Panc1 (cell line): Measurements from ENCODE around the gene MTA1. TPM values are rescaled to one million over a fixed set of nuclear protein-coding genes. Genes with fewer than 3 reads are reported as not detected.
A peak's percentile ranks its signal among the peaks of the same experiment; 100 is the strongest.

ENCODE experiments used
- ATAC-seq: fragments of 200-7000 bp; cut with Tn5 transposase; 2 replicates; pipeline ENCODE4 v1.9.1; 2020; ENCODE audit warnings: mild to moderate bottlenecking, moderate library complexity
- BruUV-seq: library from RNA; stranded (reverse); fragments of 400-500 nt; replicated peaks from 2 replicates; lab custom pipeline; 2021; lab: Mats Ljungman, UMichigan
- CTCF ChIA-PET: fragments of 300-600 bp; sonication (Branson Sonifier 250); formaldehyde crosslinking; loops from one replicate; lab custom pipeline; 2022; ENCODE audit warnings: antibody characterized with exemption; lab: Charles Lee
- POLR2A ChIA-PET: fragments of 300-600 bp; sonication (Branson Sonifier 250); formaldehyde crosslinking; loops from one replicate; lab custom pipeline; 2022; ENCODE audit warnings: antibody characterized with exemption; lab: Charles Lee
- DNase-seq: peaks from one replicate; pipeline ENCODE4 v3.0.0-alpha.2; 2010; ENCODE audit warnings: low read depth, low spot score
- H3K27ac ChIP-seq: 2 replicates; pipeline ENCODE4 v1.5.1; 2011; ENCODE audit warnings: mild to moderate bottlenecking, low read length, inconsistent platforms
- H3K27me3 ChIP-seq: fragments of 200-500 bp; sonication (Bioruptor generic); 2 replicates; pipeline ENCODE4 v1.6.0; 2014; ENCODE audit warnings: low read length, inconsistent platforms; ENCODE audit not compliant: control insufficient read depth, insufficient read depth
- H3K36me3 ChIP-seq: fragments of 200-500 bp; sonication (Bioruptor generic); 2 replicates; pipeline ENCODE4 v1.5.1; 2014; ENCODE audit warnings: inconsistent platforms, mild to moderate bottlenecking, low read length, moderate library complexity; ENCODE audit not compliant: control insufficient read depth, insufficient read depth
- H3K4me1 ChIP-seq: 2 replicates; pipeline ENCODE4 v1.5.1; 2011; ENCODE audit warnings: inconsistent platforms, mild to moderate bottlenecking, low read length, moderate library complexity; ENCODE audit not compliant: control insufficient read depth, insufficient read depth
- H3K4me3 ChIP-seq, 2 experiments: 2 replicates each; pipeline ENCODE4 v1.5.1; 2011 to 2012; ENCODE audit warnings: low read depth in 2 of 2, low read length in 2 of 2, mild to moderate bottlenecking in 2 of 2, inconsistent platforms in 1 of 2, moderate library complexity in 1 of 2
- H3K9me3 ChIP-seq: fragments of 200-500 bp; sonication (Bioruptor generic); 2 replicates; pipeline ENCODE4 v1.5.1; 2014; ENCODE audit warnings: low read depth, mild to moderate bottlenecking, inconsistent platforms, low read length, moderate library complexity; ENCODE audit not compliant: control insufficient read depth, insufficient read depth
- POLR2AphosphoS5 ChIP-seq: IDR thresholded peaks from 2 replicates; pipeline ENCODE4 v1.6.1; 2012; ENCODE audit warnings: mild to moderate bottlenecking, low read depth, low read length, moderate library complexity
- SIN3A ChIP-seq: IDR thresholded peaks from 2 replicates; pipeline ENCODE4 v1.6.1; 2012; ENCODE audit warnings: low read depth, mild to moderate bottlenecking, low read length, moderate library complexity, borderline replicate concordance; ENCODE audit not compliant: insufficient read depth
- TCF7L2 ChIP-seq: IDR thresholded peaks from 2 replicates; pipeline ENCODE4 v1.6.1; 2011; ENCODE audit warnings: mild to moderate bottlenecking, low read depth, low read length, inconsistent platforms
- in situ Hi-C: cut with HindIII; loops from 2 replicates; pipeline ENCODE4 v1.10.0; 2016; ENCODE audit warnings: low sequenced_read_pairs, low pct_unique_long_range_greater_than_20kb
- intact Hi-C: fragments of 100-400 bp; cut with micrococcal nuclease; formaldehyde crosslinking; loops from one replicate; pipeline ENCODE4 v1.10.0; 2022; ENCODE audit not compliant: unreplicated experiment
- total RNA-seq: library from RNA; stranded (reverse); gene quantifications from one replicate; pipeline ENCODE4 v1.2.1, GENCODE V29; 2021; ENCODE audit not compliant: unreplicated experiment
- TF ChIP-seq, protein P1 (sequence below): fragments of 450-650 bp; IDR thresholded peaks from 2 replicates; pipeline ENCODE4 v1.5.1; 2017; ENCODE audit warnings: mild to moderate bottlenecking
- TF ChIP-seq, protein P2 (sequence below), 2 experiments: IDR thresholded peaks; 2 replicates each; pipeline ENCODE4 v1.6.1; 2011 to 2012; ENCODE audit warnings: low read depth in 2 of 2, control low read depth in 1 of 2, low read length in 1 of 2, mild to moderate bottlenecking in 1 of 2, moderate library complexity in 1 of 2; ENCODE audit not compliant: insufficient read depth in 1 of 2

The MTA1 gene
- total RNA-seq, 1 experiment from 2014 or later: 105 TPM

DNA sequence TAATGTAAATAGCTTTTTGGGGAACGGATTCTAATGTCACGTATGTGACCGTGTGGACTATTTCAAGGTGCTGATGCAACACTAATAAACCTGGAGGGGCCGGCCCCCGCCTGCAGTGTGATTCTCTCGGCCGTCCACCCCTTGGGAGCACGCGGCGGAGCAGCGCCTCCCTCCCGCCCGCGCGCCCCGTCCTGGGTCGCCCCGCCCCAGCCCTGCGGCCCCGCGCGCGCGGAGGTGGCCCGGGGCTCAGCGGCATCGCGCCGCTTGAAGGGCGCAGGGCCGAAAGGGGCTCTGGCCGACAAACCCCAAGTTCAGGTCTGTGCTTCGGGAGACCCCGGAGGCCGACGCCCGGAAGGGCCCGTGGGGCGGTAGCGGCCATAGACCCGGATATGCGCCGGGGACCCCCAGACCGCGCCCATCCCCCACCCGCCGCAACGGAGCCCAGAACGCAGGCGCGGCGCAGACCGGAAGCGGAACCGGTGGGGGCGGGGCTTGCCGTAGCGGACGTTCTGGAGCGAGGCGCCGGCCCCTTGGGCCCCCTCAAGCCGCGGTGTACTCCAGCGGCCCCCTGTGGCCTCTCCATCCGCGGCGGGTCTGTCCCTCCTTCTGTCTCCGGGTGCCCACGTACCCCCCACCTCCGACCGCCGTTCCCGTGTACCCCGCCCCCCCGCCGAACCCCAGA lies 21.4 kb upstream of the MTA1 start, which contains the start of gene TEX22:
Gene TEX22, plus strand, starts transcription at position 495 of the 682 bp plus-strand sequence. CDS start 803 bp downstream, outside the sequence.
- intact Hi-C loops: no loop called here
- in situ Hi-C loops: no loop called here
- no peaks in the 10 kb centered on the region; the same call in 1 of the 2 replicates for H3K36me3 ChIP-seq
- peaks cover 3% of the 10 kb centered on the region; the same call in 1 of the 2 replicates for H3K4me1 ChIP-seq
- ChIA-PET CTCF (no interaction called here), POLR2A (no interaction called here)
- BruUV-seq: no TSS peak
- peak; percentile 82 for TF ChIP-seq POLR2AphosphoS5
- no peak for TF ChIP-seq SIN3A
- TF ChIP-seq, protein P1, sequence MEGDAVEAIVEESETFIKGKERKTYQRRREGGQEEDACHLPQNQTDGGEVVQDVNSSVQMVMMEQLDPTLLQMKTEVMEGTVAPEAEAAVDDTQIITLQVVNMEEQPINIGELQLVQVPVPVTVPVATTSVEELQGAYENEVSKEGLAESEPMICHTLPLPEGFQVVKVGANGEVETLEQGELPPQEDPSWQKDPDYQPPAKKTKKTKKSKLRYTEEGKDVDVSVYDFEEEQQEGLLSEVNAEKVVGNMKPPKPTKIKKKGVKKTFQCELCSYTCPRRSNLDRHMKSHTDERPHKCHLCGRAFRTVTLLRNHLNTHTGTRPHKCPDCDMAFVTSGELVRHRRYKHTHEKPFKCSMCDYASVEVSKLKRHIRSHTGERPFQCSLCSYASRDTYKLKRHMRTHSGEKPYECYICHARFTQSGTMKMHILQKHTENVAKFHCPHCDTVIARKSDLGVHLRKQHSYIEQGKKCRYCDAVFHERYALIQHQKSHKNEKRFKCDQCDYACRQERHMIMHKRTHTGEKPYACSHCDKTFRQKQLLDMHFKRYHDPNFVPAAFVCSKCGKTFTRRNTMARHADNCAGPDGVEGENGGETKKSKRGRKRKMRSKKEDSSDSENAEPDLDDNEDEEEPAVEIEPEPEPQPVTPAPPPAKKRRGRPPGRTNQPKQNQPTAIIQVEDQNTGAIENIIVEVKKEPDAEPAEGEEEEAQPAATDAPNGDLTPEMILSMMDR: no peak; the same call in 1 of the 2 replicates
- TF ChIP-seq, protein P2, sequence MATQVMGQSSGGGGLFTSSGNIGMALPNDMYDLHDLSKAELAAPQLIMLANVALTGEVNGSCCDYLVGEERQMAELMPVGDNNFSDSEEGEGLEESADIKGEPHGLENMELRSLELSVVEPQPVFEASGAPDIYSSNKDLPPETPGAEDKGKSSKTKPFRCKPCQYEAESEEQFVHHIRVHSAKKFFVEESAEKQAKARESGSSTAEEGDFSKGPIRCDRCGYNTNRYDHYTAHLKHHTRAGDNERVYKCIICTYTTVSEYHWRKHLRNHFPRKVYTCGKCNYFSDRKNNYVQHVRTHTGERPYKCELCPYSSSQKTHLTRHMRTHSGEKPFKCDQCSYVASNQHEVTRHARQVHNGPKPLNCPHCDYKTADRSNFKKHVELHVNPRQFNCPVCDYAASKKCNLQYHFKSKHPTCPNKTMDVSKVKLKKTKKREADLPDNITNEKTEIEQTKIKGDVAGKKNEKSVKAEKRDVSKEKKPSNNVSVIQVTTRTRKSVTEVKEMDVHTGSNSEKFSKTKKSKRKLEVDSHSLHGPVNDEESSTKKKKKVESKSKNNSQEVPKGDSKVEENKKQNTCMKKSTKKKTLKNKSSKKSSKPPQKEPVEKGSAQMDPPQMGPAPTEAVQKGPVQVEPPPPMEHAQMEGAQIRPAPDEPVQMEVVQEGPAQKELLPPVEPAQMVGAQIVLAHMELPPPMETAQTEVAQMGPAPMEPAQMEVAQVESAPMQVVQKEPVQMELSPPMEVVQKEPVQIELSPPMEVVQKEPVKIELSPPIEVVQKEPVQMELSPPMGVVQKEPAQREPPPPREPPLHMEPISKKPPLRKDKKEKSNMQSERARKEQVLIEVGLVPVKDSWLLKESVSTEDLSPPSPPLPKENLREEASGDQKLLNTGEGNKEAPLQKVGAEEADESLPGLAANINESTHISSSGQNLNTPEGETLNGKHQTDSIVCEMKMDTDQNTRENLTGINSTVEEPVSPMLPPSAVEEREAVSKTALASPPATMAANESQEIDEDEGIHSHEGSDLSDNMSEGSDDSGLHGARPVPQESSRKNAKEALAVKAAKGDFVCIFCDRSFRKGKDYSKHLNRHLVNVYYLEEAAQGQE (IDR thresholded peaks at IDR 0.05; ENCODE audit: insufficient read depth in 1 of 2, low read depth in 2 of 2, low read length in 1 of 2): no peak
- TF ChIP-seq TCF7L2: no peak
- H3K4me3 ChIP-seq: peak within 1 kb of the TSS; percentile 65 to 66
- no peaks in the 10 kb centered on the region for H3K9me3 ChIP-seq
- ATAC-seq (peak; percentile 88), DNase-seq (no peak)
- H3K27me3 ChIP-seq: no peaks in the 10 kb centered on the region
- H3K27ac ChIP-seq: peak within 1 kb of the TSS; percentile 86

- TF ChIP-seq, protein P2 (IDR thresholded peaks at IDR 0.05; ENCODE audit: insufficient read depth in 1 of 2, low read depth in 2 of 2, low read length in 1 of 2): no peak
- TF ChIP-seq TCF7L2 (no peak), SIN3A (no peak), POLR2AphosphoS5 (no peak)
- Histone ChIP-seq H3K36me3 (no peaks in the 10 kb centered on the region; the same call in 1 of the 2 replicates), H3K27me3 (no peaks in the 10 kb centered on the region), H3K4me1 (peaks cover 3% of the 10 kb centered on the region; the same call in 1 of the 2 replicates), H3K9me3 (no peaks in the 10 kb centered on the region), H3K4me3 (peak overlapping the region; percentile 65 to 66), H3K27ac (peak overlapping the region; percentile 74)
- ChIA-PET CTCF (interaction anchor here (0.7 kb wide), 1 partner anchor 74 kb away, joined by 12 read pairs; no protein-coding TSS in a partner anchor), POLR2A (no interaction called here)
- no TSS peak for BruUV-seq
- in situ Hi-C loops: no loop called here
- peak; percentile 54 for ATAC-seq
- no peak for DNase-seq
- intact Hi-C loops: no loop called here
These were observed 20.7 kb upstream of the MTA1 start for GRCh38 chr14:105398726-105399465.
